Effector memory CD4-positive, alpha-beta T cell (primary cell): ENCODE data around the gene TCERG1L.
"Not testable (repeated sequence)": the region's sequence is repeated elsewhere in the genome, so short reads cannot be mapped to it uniquely, and the experiment has no call there.

Experiments used
- DNase-seq, 3 donors: peaks; one replicate each; pipeline ENCODE4 v3.0.0-alpha.2; 2020
- H3K27ac ChIP-seq: 2 replicates; pipeline ENCODE4 v1.7.0; 2013; ENCODE audit warnings: mild to moderate bottlenecking, low read length, moderate library complexity; ENCODE audit not compliant: insufficient read depth, poor library complexity, severe bottlenecking
- H3K27me3 ChIP-seq: replicated peaks from 2 replicates; pipeline ENCODE4 v1.7.0; 2013; ENCODE audit warnings: mild to moderate bottlenecking, low read length; ENCODE audit not compliant: insufficient read depth, control insufficient read depth, poor library complexity, severe bottlenecking
- H3K36me3 ChIP-seq: 2 replicates; pipeline ENCODE4 v1.7.0; 2013; ENCODE audit warnings: mild to moderate bottlenecking, low read length, moderate library complexity; ENCODE audit not compliant: control insufficient read depth, insufficient read depth
- H3K4me1 ChIP-seq: 2 replicates; pipeline ENCODE4 v1.7.0; 2013; ENCODE audit warnings: low read length, mild to moderate bottlenecking; ENCODE audit not compliant: control insufficient read depth, insufficient read depth, poor library complexity, severe bottlenecking
- H3K4me3 ChIP-seq: 2 replicates; pipeline ENCODE4 v1.7.0; 2013; ENCODE audit warnings: low read length, low read depth, mild to moderate bottlenecking; ENCODE audit not compliant: insufficient read depth, poor library complexity, severe bottlenecking
- H3K9me3 ChIP-seq: 2 replicates; pipeline ENCODE4 v1.7.0; 2013; ENCODE audit warnings: mild to moderate bottlenecking, low read length, moderate library complexity; ENCODE audit not compliant: control insufficient read depth

Gene TCERG1L

DNA sequence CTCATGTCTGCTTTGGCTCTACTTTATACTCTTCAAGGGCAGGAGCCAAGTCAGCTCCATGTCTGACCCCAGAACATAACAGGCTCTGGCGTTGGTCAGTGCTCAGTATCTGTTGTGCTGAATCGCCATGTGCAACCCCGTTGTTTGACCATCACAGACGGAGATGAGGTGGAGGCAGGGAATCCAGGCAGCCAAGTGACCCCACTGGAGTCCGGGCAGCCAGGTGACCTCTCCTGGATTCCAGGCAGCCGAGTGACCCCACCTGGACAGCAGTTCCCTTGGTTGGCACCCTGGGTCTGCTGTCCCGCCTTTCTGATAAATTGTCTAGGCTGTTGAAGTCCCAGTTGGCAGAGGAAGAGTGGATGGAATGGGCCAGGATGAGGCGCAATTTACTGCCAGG lies 232.2 kb downstream of the TCERG1L start:
- no peaks in the 10 kb centered on the region for H3K36me3 ChIP-seq
- no peak overlapping the region for H3K4me3 ChIP-seq
- H3K27me3 ChIP-seq: no peaks in the 10 kb centered on the region
- H3K4me1 ChIP-seq: no peaks in the 10 kb centered on the region
- DNase-seq: no peak
- H3K27ac ChIP-seq: no peak overlapping the region
- H3K9me3 ChIP-seq: no peaks in the 10 kb centered on the region

DNA sequence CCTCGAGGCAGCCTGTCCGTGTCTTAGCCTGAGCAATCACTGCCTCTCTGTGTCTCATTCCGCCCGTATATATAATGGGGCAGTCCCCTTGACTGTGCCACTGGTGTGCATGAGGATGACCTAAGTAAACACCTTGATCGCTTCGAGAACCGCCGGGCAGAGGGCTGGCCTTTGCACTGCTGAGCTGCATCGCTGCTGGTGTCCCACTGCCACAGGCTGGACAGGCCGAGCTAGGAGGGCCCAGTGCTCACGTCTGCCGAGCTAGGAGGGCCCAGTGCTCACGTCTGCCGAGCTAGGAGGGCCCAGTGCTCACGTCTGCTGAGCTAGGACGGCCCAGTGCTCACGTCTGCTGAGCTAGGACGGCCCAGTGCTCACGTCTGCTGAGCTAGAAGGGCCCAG lies 232.6 kb downstream of the TCERG1L start:
- H3K27ac ChIP-seq, H3K36me3 ChIP-seq, H3K9me3 ChIP-seq, H3K4me3 ChIP-seq, H3K4me1 ChIP-seq, DNase-seq, H3K27me3 ChIP-seq: not testable (repeated sequence)

DNA sequence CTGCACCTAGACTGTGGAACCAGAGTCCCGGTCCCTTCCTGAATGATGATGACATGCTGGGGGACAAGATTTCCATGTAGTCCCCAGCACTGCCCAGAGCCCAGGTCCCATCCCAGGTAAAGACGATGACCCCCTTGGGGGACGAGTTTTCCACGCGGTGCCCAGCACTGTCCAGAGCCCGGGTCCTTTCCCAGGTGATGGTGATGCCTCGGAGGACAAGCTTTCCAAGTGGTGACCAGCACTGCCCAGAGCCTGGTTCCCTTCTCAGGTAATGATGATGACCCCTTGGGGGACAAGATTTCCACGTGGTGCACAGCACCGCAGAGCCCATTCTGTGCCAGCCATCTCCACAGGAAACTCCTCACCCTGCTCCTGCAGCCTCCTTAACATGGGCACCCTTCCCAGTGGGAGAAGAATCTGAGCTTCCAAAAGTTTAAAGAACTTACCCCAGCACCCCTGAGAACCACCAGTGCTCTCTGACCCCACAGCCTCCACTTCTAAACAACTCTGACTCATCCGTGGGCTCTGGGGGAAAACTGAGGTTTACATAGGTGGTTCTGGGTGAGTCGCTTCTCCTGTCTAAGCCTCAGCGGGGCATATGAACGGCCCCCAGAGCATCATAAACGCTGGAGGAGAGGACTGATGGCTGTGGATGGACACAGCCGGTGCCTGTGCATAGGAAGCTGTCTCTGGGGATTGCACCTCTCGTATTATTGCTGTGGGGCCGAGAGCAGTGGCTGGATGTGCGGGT lies 233.2 kb downstream of the TCERG1L start:
- Histone ChIP-seq H3K9me3 (no peaks in the 10 kb centered on the region), H3K36me3 (no peaks in the 10 kb centered on the region), H3K27ac (no peak overlapping the region)

DNA sequence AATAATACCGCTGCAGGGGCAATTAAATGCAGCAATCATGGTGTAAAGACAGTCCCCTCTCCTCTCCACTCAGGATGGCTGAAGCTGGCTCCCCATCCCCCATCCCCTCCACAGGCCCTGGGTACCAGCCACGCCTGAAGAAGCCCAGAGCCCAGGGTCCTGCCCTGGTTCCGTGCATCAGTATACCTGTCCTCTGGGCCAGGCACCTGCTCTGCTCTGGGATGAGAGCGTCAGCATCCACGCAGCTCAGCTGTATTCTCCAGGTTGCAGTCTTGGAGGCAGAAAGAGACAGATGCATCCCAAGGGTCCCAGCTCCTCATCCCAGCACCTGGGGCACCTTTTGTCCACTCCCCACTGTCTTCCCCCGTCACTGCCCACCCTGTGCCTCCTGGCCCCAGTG lies 233.8 kb downstream of the TCERG1L start:
- Histone ChIP-seq H3K4me1 (no peaks in the 10 kb centered on the region), H3K4me3 (no peak overlapping the region), H3K27me3 (no peaks in the 10 kb centered on the region), H3K9me3 (no peaks in the 10 kb centered on the region), H3K36me3 (no peaks in the 10 kb centered on the region), H3K27ac (no peak overlapping the region)
- DNase-seq: no peak

More for the DNA sequence above, 233.2 kb downstream of the TCERG1L start:
- no peak for DNase-seq
- no peaks in the 10 kb centered on the region for H3K4me1 ChIP-seq
- H3K4me3 ChIP-seq: no peak overlapping the region
- H3K27me3 ChIP-seq: no peaks in the 10 kb centered on the region

GRCh38 chr10:131077031-131077430 lies 234.5 kb downstream of the TCERG1L start:
- no peak for DNase-seq
- Histone ChIP-seq H3K4me3 (no peak overlapping the region), H3K36me3 (no peaks in the 10 kb centered on the region), H3K9me3 (no peaks in the 10 kb centered on the region), H3K4me1 (no peaks in the 10 kb centered on the region), H3K27me3 (no peaks in the 10 kb centered on the region), H3K27ac (no peak overlapping the region)

DNA sequence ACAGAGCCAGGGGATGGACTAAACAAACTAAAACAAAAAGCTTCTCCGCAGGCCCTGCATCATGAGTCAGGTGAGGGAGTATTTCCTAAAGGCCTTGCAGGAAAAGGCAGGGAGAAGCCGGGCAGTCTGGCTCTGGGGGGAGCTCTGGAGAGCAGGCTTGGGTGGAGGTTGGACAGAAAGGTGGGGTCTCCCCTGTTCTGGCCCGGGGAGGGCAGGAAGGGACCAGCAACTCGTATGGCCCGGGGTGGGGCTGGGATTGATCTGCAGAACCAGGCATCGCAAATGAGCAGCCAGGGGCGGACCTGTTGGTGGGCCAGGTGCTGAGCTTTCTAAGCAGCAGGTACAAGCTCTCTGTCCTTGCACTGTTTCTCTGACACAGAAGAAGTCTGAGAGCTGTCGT lies 235.2 kb downstream of the TCERG1L start:
- no peak for DNase-seq
- no peaks in the 10 kb centered on the region for H3K9me3 ChIP-seq
- no peaks in the 10 kb centered on the region for H3K36me3 ChIP-seq
- H3K27me3 ChIP-seq: no peaks in the 10 kb centered on the region
- H3K4me1 ChIP-seq: no peaks in the 10 kb centered on the region
- H3K27ac ChIP-seq: no peak overlapping the region
- H3K4me3 ChIP-seq: no peak overlapping the region

DNA sequence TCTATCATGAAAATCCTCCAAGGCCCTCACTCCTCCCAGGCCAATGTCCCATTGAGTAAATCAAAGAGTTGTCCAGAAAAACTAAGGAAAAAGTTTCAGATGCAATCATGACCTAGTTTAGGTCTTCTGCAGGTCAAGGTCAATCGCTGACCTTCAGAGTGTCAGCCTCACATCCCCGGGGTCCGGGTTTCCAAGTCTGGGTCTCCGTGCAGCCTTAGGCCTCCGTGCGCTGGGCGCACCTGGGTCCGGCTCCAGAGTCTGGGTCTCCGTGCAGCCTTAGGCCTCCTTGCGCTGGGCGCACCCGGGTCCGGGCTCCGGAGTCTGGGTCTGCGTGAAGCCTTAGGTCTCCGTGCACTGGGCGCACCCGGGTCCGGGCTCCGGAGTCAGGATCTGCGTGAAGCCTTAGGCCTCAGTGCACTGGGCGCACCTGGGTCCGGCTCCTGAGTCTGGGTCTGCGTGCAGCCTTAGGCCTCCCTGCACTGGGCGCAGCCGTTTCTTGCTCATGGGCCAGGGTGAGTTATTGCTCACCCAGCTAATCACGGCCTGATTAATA lies 236.2 kb downstream of the TCERG1L start:
- Histone ChIP-seq H3K27me3 (no peaks in the 10 kb centered on the region), H3K4me1 (no peaks in the 10 kb centered on the region), H3K27ac (no peak overlapping the region), H3K4me3 (no peak overlapping the region), H3K36me3 (no peaks in the 10 kb centered on the region), H3K9me3 (no peaks in the 10 kb centered on the region)
- no peak for DNase-seq

DNA sequence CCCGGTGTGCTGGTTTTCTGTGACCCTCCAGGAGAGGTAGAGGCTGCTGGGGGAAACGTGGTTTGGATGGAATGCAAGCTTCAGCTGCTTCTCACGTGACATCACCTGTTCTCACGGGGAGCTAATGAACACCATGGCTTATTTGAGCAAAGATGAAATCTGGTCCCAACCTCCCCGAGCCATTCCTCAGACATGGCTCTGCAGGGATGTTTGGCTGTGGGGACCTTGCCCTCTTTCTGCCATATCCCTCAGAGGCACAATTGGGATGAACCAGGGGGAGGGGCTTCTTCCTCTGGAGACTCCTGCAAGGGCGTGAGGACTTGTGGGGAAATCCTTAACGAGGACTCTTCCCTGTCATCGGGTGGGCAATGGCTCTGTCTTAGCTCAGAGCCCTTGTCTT lies 236.8 kb downstream of the TCERG1L start:
- H3K4me3 ChIP-seq: no peak overlapping the region
- H3K27me3 ChIP-seq: no peaks in the 10 kb centered on the region
- no peaks in the 10 kb centered on the region for H3K36me3 ChIP-seq
- no peak for DNase-seq
- H3K27ac ChIP-seq: no peak overlapping the region
- H3K4me1 ChIP-seq: no peaks in the 10 kb centered on the region
- no peaks in the 10 kb centered on the region for H3K9me3 ChIP-seq

GRCh38 chr10:131073469-131074035 lies 238.0 kb downstream of the TCERG1L start:
- H3K4me1 ChIP-seq: no peaks in the 10 kb centered on the region

DNA sequence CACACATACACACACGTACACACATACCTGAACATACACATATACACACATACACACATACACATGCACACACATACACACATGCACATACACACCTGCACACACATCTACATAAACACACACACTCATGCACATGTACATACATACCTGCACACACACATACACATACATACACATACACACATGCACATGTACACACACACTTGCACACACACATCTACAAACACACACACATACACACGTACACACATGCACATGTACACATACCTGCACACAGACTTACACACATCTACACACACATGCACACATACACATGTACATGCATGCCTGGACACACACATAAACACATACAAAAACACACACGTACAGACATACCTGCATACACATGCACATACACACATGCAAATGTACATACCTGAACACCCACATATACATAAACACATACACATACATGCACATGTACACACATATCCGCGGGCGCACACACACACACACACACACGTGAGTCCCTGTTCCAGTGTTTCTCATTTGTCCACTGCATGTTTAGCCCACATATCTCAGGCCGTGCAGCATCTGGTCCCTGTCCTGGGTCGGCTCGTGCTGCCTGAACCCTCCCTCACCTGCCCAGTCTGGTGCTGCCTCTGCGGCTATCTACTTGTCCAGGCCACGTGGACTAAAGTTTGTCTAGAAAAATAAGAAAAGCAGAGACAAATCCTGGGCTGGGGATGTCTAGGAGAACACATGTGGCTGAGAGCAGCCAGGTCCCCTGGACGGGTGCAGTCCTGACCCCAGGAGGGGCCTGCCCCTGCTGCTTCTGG lies 238.7 kb downstream of the TCERG1L start:
- Histone ChIP-seq H3K36me3 (no peaks in the 10 kb centered on the region), H3K4me1 (no peaks in the 10 kb centered on the region), H3K27ac (no peak overlapping the region), H3K9me3 (no peaks in the 10 kb centered on the region), H3K27me3 (no peaks in the 10 kb centered on the region), H3K4me3 (no peak overlapping the region)
- DNase-seq: no peak

More at GRCh38 chr10:131073469-131074035, 238.0 kb downstream of the TCERG1L start:
- Histone ChIP-seq H3K9me3 (no peaks in the 10 kb centered on the region), H3K36me3 (no peaks in the 10 kb centered on the region), H3K27ac (no peak overlapping the region), H3K4me3 (no peak overlapping the region), H3K27me3 (no peaks in the 10 kb centered on the region)
- DNase-seq: no peak
